NCI-H774 (cell line): ENCODE results near the gene SLC43A2.

Source experiments
- DNase-seq: peaks from one replicate; lab custom pipeline; 2025; lab: John Stamatoyannopoulos, UW

Gene SLC43A2

GRCh38 chr17:1562176-1562643, 66.4 kb downstream of the SLC43A2 start:
- DNase-seq, result no peak

GRCh38 chr17:1561420-1562175, 67.0 kb downstream of the SLC43A2 start:
- DNase-seq, result no peak

- no peak for DNase-seq
These were observed 67.7 kb downstream of the SLC43A2 start for GRCh38 chr17:1560858-1561355.

- no peak for DNase-seq
These were observed 68.4 kb downstream of the SLC43A2 start for GRCh38 chr17:1560101-1560857.

- no peak for DNase-seq
These were observed 69.3 kb downstream of the SLC43A2 start for GRCh38 chr17:1559047-1560043.

- no peak for DNase-seq
These were observed 70.2 kb downstream of the SLC43A2 start for GRCh38 chr17:1558401-1558800.

- no peak for DNase-seq
These were observed 71.1 kb downstream of the SLC43A2 start for GRCh38 chr17:1557355-1558095.

GRCh38 chr17:1555651-1556471, 72.8 kb downstream of the SLC43A2 start:
- no peak for DNase-seq

GRCh38 chr17:1554751-1555540, 73.7 kb downstream of the SLC43A2 start:
- DNase-seq, result no peak

- DNase-seq, result no peak
These were observed 75.0 kb downstream of the SLC43A2 start for GRCh38 chr17:1553354-1554266.

GRCh38 chr17:1552932-1553331, 75.7 kb downstream of the SLC43A2 start:
- no peak for DNase-seq

GRCh38 chr17:1551741-1552140, 76.9 kb downstream of the SLC43A2 start:
- no peak for DNase-seq

GRCh38 chr17:1548032-1548431, 80.6 kb downstream of the SLC43A2 start:
- DNase-seq, result no peak

GRCh38 chr17:1546292-1546922, 82.2 kb downstream of the SLC43A2 start:
- DNase-seq, result no peak

GRCh38 chr17:1545618-1546017, 83.0 kb downstream of the SLC43A2 start:
- no peak for DNase-seq

- no peak for DNase-seq
These were observed 86.3 kb downstream of the SLC43A2 start for GRCh38 chr17:1542316-1542715.

- no peak for DNase-seq
These were observed 87.2 kb downstream of the SLC43A2 start for GRCh38 chr17:1541367-1541904.

GRCh38 chr17:1539811-1540210, 88.8 kb downstream of the SLC43A2 start:
- DNase-seq, result no peak
